NCI-H2227 treated with DMSO at 0.1 percent for 48 hours (cell line): ENCODE measurements around the gene CSMD2.
"Not testable (repeated sequence)": the region's sequence is repeated elsewhere in the genome, so short reads cannot be mapped to it uniquely, and the experiment has no call there.

ENCODE experiments used
- DNase-seq: peaks from one replicate; lab custom pipeline; 2025; lab: John Stamatoyannopoulos, UW

The CSMD2 gene

GRCh38 chr1:33547576-33547975 lies 617.5 kb downstream of the CSMD2 start:
- DNase-seq, result no peak

- DNase-seq, result no peak
Measured at GRCh38 chr1:33541966-33542365, 623.1 kb downstream of the CSMD2 start.

- no peak for DNase-seq
Measured at GRCh38 chr1:33537885-33538284, 627.1 kb downstream of the CSMD2 start.

- no peak for DNase-seq
Measured at GRCh38 chr1:33535334-33535733, 629.7 kb downstream of the CSMD2 start.

- no peak for DNase-seq
Measured at GRCh38 chr1:33532936-33533335, 632.1 kb downstream of the CSMD2 start.

GRCh38 chr1:33532250-33532649 lies 632.8 kb downstream of the CSMD2 start:
- DNase-seq, result no peak

GRCh38 chr1:33529957-33530356 lies 635.1 kb downstream of the CSMD2 start:
- no peak for DNase-seq

GRCh38 chr1:33527934-33528333 lies 637.1 kb downstream of the CSMD2 start:
- DNase-seq, result no peak

- DNase-seq, result no peak
Measured at GRCh38 chr1:33524586-33524985, 640.4 kb downstream of the CSMD2 start.

- no peak for DNase-seq
Measured at GRCh38 chr1:33519240-33519884, 645.7 kb downstream of the CSMD2 start.

- DNase-seq, result no peak
Measured at GRCh38 chr1:33517596-33518250, 647.3 kb downstream of the CSMD2 start.

- no peak for DNase-seq
Measured at GRCh38 chr1:33516891-33517567, 648.0 kb downstream of the CSMD2 start.

- DNase-seq, result no peak
Measured at GRCh38 chr1:33516428-33516827, 648.6 kb downstream of the CSMD2 start.

- no peak for DNase-seq
Measured at GRCh38 chr1:33515607-33516006, 649.4 kb downstream of the CSMD2 start.

- DNase-seq, result no peak
Measured at GRCh38 chr1:33515112-33515511, 649.9 kb downstream of the CSMD2 start.

GRCh38 chr1:33512226-33513011 lies 652.6 kb downstream of the CSMD2 start:
- no peak for DNase-seq

- DNase-seq, result not testable (repeated sequence)
Measured at GRCh38 chr1:33509276-33509675, 655.8 kb downstream of the CSMD2 start.

GRCh38 chr1:33508151-33508550 lies 656.9 kb downstream of the CSMD2 start:
- DNase-seq, result no peak

GRCh38 chr1:33507661-33508060 lies 657.4 kb downstream of the CSMD2 start:
- no peak for DNase-seq

- no peak for DNase-seq
Measured at GRCh38 chr1:33503506-33503905, 661.5 kb downstream of the CSMD2 start.

- no peak for DNase-seq
Measured at GRCh38 chr1:33502726-33503125, 662.3 kb downstream of the CSMD2 start.

GRCh38 chr1:33501774-33502173 lies 663.3 kb downstream of the CSMD2 start:
- DNase-seq, result no peak

- no peak for DNase-seq
Measured at GRCh38 chr1:33501309-33501708, 663.7 kb downstream of the CSMD2 start.
